HG02981 (cell line): ENCODE data around the gene MEN1.
"Not testable (repeated sequence)": the region's sequence is repeated elsewhere in the genome, so short reads cannot be mapped to it uniquely, and the experiment has no call there.

ENCODE experiments used
- ATAC-seq: cut with Tn5 transposase; IDR thresholded peaks from one replicate; pipeline ENCODE4 v1.9.1; 2021; ENCODE audit warnings: mild to moderate bottlenecking, moderate library complexity; ENCODE audit not compliant: unreplicated experiment

Gene MEN1

DNA sequence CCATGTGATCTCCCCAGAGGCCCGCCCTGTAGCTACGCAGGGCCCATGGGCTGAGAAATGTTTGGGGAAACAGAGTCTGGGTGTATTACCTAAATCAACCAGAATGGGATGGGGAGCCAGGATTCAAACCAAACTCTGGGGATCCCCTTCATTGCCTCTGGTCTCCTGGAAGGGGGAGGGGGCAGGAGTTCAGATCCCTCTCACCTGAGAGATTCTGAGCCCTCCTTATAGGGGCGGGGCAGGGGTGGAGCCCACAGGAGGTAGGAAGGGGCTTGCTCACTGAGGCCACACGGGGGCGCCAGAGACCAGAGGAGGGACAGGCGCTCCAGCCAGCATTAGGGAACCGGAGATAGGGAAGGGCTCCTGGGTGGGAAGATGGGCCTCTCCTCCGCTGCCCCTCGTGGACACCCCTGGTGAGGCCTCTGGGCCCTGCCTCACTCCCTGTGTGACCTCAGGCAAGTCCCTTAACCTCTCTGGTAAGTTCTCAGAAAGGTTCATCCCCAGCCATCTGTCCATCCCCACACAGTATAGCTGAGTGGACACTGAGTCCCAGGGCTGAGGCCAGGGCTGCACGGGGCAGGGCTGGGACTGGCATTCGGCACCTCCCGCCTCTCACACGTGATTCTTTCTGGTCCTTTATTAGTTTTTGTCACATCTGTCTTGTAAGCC, 36.8 kb upstream of the MEN1 start:
- ATAC-seq = no peak

DNA sequence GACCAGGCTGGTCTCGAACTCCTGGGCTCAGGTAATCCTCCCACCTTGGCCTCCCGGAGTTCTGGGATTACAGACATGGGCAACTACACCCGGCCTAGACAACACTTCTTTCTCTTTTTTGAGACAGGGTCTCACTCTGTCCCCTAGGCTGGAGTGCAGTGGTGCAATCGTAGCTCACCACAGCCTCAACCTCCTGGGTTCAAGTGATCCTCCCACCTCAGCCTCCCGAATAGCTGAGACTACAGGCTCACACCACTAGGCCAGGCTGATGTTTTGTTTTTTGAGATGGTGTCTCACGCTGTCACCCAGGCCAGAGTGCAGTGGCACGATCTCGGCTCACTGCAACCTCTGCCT, 35.4 kb upstream of the MEN1 start:
- not testable (repeated sequence) for ATAC-seq

DNA sequence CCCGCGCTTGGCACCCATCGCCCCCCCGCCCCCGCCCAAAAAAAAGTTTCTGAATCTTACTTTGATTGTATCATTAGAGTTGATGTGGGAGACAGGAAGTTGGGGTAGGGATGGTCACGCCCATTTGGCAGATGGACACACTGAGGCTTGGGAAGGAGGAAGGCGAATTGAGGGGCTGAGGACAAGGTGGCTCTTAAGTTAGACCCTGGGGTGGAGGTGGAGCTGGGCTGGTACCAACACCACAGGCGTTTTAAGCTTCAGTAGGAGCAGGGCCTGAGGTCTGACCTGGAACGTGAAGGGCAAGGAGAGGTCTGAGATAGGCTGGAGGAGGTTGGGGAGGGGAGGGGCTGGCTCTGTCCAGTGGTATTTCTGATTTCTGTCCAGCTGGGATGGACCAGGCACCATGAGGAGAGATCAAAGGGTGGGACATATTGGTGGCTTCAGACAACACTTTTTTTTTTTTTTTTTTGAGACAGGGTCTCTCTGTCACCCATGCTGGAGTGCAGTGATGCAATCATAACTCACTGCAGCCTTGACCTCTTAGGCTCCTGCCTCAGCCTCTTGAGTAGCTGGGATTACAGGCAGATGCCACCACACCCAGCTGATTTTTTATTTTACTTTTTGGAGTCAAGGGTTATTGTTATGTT, 34.9 kb upstream of the MEN1 start:
- no peak for ATAC-seq

GRCh38 chr11:64844330-64845128, 34.2 kb upstream of the MEN1 start, which contains the start of gene CDC42BPG:
TSS of gene CDC42BPG (minus strand) at chr11:64844653. CDS start at chr11:64844569, 84 bp downstream.
- ATAC-seq = no peak

- ATAC-seq = no peak
Measured at GRCh38 chr11:64843686-64844329, 33.5 kb upstream of the MEN1 start.

GRCh38 chr11:64842851-64843685, 32.7 kb upstream of the MEN1 start:
- no peak for ATAC-seq

DNA sequence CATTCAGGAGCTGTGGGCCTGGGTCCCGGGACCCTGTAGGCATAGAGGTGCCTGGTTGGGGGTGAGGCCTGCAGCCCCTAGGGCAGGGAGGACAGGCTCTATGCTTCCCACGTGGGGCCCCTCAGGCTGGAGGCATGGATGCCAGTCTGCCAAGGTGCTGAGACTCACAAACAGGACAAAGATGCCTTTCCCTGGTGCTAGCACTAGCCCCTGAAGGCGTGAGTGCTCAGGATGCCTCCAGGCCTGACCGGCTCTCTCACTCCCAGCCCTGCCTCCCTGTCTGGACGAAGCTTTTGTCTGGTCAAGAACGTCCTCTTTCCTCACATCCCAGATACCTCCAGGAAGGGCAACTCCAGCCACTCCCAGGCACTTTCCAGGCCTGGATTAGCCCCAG, 32.0 kb upstream of the MEN1 start:
- ATAC-seq = no peak

DNA sequence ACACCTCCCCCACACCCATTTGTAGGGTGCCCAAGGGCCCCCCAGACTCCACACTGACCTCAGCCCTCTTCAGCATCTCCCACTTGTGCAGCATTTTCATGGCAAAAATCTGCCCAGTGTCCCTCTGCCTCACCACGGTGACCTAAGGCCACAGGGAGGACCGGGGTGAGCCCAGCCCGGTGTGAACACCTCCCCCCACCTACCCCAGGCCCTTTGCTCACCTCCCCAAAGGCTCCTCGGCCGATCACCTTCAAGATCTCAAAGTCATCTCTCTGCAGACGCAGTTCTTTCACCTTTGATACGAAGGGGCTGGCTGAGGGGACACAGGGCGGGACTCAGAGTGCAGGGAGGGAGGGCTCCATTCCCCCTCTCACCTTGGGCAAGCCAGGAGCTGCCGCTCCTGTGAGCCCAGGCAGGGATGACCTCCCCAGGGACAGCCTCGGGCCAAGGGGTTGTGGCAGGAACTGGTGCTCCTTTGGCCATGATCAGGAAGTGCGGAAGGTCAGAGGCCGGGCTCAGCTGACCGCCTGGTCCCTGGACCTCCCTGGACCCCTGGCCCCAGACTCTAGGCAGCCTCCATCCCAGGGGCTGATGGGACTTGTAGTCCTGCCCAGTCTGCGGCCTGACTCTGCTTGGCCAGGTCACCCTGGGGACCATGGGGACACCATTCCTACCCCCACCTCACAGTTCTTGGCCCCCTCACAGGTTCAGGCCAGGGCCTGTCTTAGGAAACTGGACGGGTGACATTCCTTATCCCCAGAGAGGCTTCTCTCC, 31.4 kb upstream of the MEN1 start:
- ATAC-seq = no peak

- ATAC-seq = no peak
Measured at GRCh38 chr11:64839887-64840782, 29.8 kb upstream of the MEN1 start.

GRCh38 chr11:64839335-64839734, 29.0 kb upstream of the MEN1 start:
- ATAC-seq = no peak

- ATAC-seq = no peak
Measured at GRCh38 chr11:64838600-64839334, 28.4 kb upstream of the MEN1 start.

- ATAC-seq = no peak
Measured at GRCh38 chr11:64837887-64838351, 27.6 kb upstream of the MEN1 start.

- ATAC-seq = no peak
Measured at GRCh38 chr11:64836448-64837072, 26.2 kb upstream of the MEN1 start.

- ATAC-seq = no peak
Measured at GRCh38 chr11:64835616-64836447, 25.5 kb upstream of the MEN1 start.

GRCh38 chr11:64834723-64835615, 24.6 kb upstream of the MEN1 start:
- ATAC-seq = no peak
